Upper lobe of right lung (tissue), 1 donor: ENCODE data around the gene SPATA21. TPM values are rescaled to one million over a fixed set of nuclear protein-coding genes. Genes with fewer than 3 reads are reported as not detected.

Source experiments
- ATAC-seq: fragments of 200-7000 bp; cut with Tn5 transposase; one replicate; pipeline ENCODE4 v1.9.1; 2020; ENCODE audit warnings: mild to moderate bottlenecking, moderate library complexity
- DNase-seq: peaks from one replicate; pipeline ENCODE4 v3.0.0-alpha.2; 2020
- H3K27ac ChIP-seq: fragments of 200-600 bp; one replicate; pipeline ENCODE4 v1.8.0; 2022
- H3K27me3 ChIP-seq: fragments of 200-600 bp; one replicate; pipeline ENCODE4 v1.8.0; 2022; ENCODE audit warnings: mild to moderate bottlenecking
- H3K36me3 ChIP-seq: fragments of 200-600 bp; one replicate; pipeline ENCODE4 v1.8.0; 2022
- H3K4me1 ChIP-seq: fragments of 200-600 bp; one replicate; pipeline ENCODE4 v1.8.0; 2022
- H3K4me3 ChIP-seq: fragments of 200-600 bp; one replicate; pipeline ENCODE4 v1.8.0; 2022; ENCODE audit warnings: mild to moderate bottlenecking
- H3K9me3 ChIP-seq: fragments of 200-600 bp; one replicate; pipeline ENCODE4 v1.8.0; 2022
- intact Hi-C: fragments of 100-400 bp; cut with DNase I; formaldehyde crosslinking; loops from one replicate; pipeline ENCODE4 v1.11.0; 2022
- total RNA-seq: library from RNA; stranded (reverse); fragmentation: NEBNext Ultra II Directional; extraction: Animal tissue kit (Norgen Biotek cat#: 25700); gene quantifications from one replicate; pipeline ENCODE4 v1.2.1, GENCODE V29; 2021
- TF ChIP-seq, protein P1 (sequence below): fragments of 200-600 bp; IDR thresholded peaks from one replicate; pipeline ENCODE4 v1.8.0; 2022; ENCODE audit warnings: antibody characterized with exemption
- donor health status: DM: no; HTN: yes; CAD: no; lungs with severe emphysema.

Gene SPATA21
- total RNA-seq, 1 donor from 2014 or later: not detected

DNA sequence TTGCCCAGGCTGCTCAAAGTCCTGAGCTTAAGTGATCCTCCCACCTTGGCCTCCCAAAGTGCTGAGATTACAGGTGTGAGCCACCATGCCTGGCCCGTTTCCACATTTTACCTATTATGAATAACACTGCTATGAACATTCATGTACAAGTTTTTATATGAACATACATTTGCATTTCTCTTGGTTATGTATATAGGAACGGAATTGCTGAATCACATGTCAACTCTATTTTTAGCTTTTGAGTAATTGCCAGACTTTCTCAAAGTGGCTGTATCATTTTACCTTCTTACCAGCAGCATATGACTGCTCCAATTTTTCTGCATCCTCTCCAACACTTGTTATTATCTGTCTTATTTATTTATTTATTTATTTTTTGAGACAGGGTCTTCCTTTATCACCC, 2.7 kb downstream of the SPATA21 start:
- Histone ChIP-seq H3K9me3 (no peaks in the 10 kb centered on the region), H3K27ac (no peak overlapping the region), H3K36me3 (no peaks in the 10 kb centered on the region), H3K27me3 (no peaks in the 10 kb centered on the region), H3K4me3 (no peak overlapping the region), H3K4me1 (peaks cover 6% of the 10 kb centered on the region)
- ATAC-seq (no peak), DNase-seq (no peak)
- TF ChIP-seq, protein P1, sequence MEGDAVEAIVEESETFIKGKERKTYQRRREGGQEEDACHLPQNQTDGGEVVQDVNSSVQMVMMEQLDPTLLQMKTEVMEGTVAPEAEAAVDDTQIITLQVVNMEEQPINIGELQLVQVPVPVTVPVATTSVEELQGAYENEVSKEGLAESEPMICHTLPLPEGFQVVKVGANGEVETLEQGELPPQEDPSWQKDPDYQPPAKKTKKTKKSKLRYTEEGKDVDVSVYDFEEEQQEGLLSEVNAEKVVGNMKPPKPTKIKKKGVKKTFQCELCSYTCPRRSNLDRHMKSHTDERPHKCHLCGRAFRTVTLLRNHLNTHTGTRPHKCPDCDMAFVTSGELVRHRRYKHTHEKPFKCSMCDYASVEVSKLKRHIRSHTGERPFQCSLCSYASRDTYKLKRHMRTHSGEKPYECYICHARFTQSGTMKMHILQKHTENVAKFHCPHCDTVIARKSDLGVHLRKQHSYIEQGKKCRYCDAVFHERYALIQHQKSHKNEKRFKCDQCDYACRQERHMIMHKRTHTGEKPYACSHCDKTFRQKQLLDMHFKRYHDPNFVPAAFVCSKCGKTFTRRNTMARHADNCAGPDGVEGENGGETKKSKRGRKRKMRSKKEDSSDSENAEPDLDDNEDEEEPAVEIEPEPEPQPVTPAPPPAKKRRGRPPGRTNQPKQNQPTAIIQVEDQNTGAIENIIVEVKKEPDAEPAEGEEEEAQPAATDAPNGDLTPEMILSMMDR: no peak
- intact Hi-C loops: no loop called here

DNA sequence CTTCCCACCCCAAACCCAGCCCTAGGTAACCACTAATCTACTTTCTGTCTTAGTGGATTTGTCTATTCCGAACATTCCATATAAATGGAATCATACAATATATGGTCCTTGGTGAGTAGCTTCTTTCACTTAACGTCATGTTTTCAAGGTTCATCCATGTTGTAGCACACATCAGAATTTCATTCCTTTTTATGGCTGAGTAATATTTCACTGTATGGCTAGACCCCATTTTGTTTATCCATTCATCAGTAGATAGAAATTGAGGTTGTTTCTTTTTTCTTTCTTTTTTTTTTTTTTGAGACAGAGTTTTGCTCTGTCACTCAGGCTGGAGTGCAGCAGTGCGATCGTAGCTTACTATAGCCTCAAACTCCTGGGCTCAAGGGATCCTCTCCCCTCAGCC, 3.2 kb downstream of the SPATA21 start:
- no peaks in the 10 kb centered on the region for H3K36me3 ChIP-seq
- TF ChIP-seq, protein P1: no peak

DNA sequence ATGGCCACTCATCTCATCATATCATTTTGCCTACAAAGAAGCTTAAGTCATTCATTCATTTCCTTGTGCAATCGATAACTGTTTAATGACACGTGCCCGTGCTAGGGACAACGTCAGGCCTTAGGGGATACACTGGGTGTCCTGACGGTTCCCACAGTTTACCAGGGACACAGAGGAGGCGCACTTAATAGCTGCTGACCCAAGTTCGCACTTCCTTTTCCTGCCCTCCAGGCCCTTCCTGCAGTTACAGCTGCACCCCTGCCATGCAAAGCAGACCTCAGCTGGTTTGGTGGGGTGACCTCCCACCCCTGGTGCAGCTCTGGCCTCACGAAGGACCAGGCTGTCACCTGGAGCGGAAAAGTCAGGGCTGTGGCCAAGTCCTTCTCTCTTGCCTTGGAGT, 4.2 kb downstream of the SPATA21 start:
- TF ChIP-seq, protein P1: no peak
- Histone ChIP-seq H3K36me3 (no peaks in the 10 kb centered on the region), H3K4me1 (peaks cover 6% of the 10 kb centered on the region), H3K27me3 (no peaks in the 10 kb centered on the region), H3K9me3 (no peaks in the 10 kb centered on the region), H3K27ac (no peak overlapping the region), H3K4me3 (no peak overlapping the region)
- ATAC-seq (peak; percentile 43), DNase-seq (no peak)
- intact Hi-C loops: no loop called here

More for the DNA sequence above, 3.2 kb downstream of the SPATA21 start:
- no peak overlapping the region for H3K27ac ChIP-seq
- intact Hi-C loops: no loop called here
- H3K27me3 ChIP-seq: no peaks in the 10 kb centered on the region
- no peak overlapping the region for H3K4me3 ChIP-seq
- ATAC-seq (no peak), DNase-seq (no peak)
- H3K9me3 ChIP-seq: no peaks in the 10 kb centered on the region
- H3K4me1 ChIP-seq: peaks cover 6% of the 10 kb centered on the region

DNA sequence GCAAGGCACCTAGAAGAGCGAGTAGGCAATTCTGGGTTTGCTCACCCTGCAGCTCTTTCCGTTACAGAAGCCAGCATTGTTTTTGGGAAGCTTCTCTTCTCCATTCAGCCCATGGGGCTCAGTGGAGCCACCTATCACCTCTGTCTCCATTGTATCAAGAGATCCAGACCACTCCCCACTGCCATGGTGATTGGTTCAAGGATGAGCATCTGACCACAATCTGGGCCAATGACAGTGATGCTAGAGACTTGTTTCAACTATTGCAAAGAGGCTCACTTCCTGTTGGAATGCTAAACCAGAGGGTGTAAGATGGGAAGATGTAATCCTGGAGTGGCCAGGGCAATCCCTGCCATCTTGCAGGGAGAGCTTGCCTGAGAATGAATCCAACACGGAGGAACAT, 6.6 kb downstream of the SPATA21 start:
- Histone ChIP-seq H3K4me3 (no peak overlapping the region), H3K4me1 (peaks cover 6% of the 10 kb centered on the region), H3K27me3 (no peaks in the 10 kb centered on the region), H3K27ac (no peak overlapping the region), H3K9me3 (no peaks in the 10 kb centered on the region), H3K36me3 (no peaks in the 10 kb centered on the region)
- intact Hi-C loops: no loop called here
- no peak for DNase-seq
- TF ChIP-seq, protein P1: no peak
- ATAC-seq: no peak

DNA sequence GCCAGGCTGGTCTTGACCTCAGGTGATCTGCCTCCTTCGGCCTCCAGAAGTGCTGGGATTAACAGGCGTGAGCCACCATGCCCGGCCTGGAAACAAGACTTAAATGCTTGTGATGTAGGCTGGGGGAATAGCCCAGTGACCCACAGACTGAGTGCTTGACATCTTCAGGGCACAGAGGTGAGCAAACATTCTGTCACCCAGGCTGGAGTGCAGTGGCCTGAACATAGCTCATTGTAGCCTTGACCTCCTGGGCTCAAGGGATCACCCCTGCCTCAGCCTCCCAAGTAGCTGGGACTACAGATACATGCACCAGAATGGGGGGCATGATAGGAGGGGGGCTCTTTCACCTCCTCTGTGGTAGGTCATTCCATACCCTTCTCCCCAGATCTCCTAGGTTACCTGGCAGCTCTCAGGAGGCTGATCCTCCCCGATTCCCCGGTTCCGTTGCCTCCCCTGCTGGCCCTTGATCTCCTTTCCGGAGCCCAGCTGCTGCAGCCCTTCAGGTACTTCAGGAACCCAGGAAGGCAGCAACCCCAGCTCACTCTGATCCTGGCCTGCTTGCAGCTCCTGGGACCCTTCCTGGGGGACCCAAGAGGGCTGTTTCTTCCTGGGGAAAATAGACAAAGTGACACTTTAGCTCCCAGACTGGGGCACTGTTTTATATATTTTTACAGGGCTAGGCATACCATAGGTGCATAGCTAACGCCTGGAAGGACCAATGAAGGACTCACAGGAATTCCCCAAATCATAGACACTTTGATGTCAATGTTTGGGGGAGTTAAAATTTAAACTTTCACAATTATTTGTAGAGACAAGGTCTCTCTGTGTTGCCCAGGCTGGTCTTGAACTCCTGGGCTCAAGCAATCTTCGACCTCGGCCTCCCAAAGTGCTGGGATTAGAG, 11.8 kb downstream of the SPATA21 start:
- no peak for ATAC-seq

More for the DNA sequence above, 11.8 kb downstream of the SPATA21 start:
- Histone ChIP-seq H3K4me3 (no peak overlapping the region), H3K27me3 (no peaks in the 10 kb centered on the region), H3K27ac (no peak overlapping the region), H3K4me1 (no peaks in the 10 kb centered on the region), H3K36me3 (no peaks in the 10 kb centered on the region), H3K9me3 (no peaks in the 10 kb centered on the region)
- intact Hi-C loops: no loop called here
- no peak for DNase-seq
- TF ChIP-seq, protein P1: no peak
